OCI-LY3 (cell line): Measurements from ENCODE around the gene DEFB129.

Source experiments
- CTCF ChIP-seq: fragments of 200-600, 300-600 bp; sonication (generic); IDR thresholded peaks from 2 replicates; pipeline ENCODE4 v1.5.1; 2014; ENCODE audit warnings: antibody characterized with exemption, low read length, low read depth
- EZH2phosphoT487 ChIP-seq: fragments of 200-600 bp; shearing (Covaris generic); IDR thresholded peaks from 2 replicates; pipeline ENCODE4 v1.6.1; 2018; ENCODE audit warnings: antibody characterized with exemption, mixed run types, low read depth

GRCh38 chr20:272718-273117, 45.7 kb downstream of the DEFB129 start:
- TF ChIP-seq CTCF (no peak), EZH2phosphoT487 (no peak)
